GM19467 (cell line): Measurements from ENCODE around the gene TJP1.
A peak's percentile ranks its signal among the peaks of the same experiment; 100 is the strongest.
"Not testable (repeated sequence)": the region's sequence is repeated elsewhere in the genome, so short reads cannot be mapped to it uniquely, and the experiment has no call there.

Experiments used
- ATAC-seq: cut with Tn5 transposase; IDR thresholded peaks from one replicate; pipeline ENCODE4 v1.9.1; 2021; ENCODE audit warnings: mild to moderate bottlenecking, moderate library complexity; ENCODE audit not compliant: unreplicated experiment

Gene TJP1

GRCh38 chr15:29756358-29757267, 65.7 kb downstream of the TJP1 start:
- ATAC-seq: no peak

- ATAC-seq: not testable (repeated sequence)
These were observed 68.3 kb downstream of the TJP1 start for GRCh38 chr15:29754009-29754408.

- ATAC-seq: no peak
These were observed 68.8 kb downstream of the TJP1 start for GRCh38 chr15:29753506-29753905.

GRCh38 chr15:29750754-29751153, 71.5 kb downstream of the TJP1 start:
- ATAC-seq: no peak

GRCh38 chr15:29749365-29750086, 72.7 kb downstream of the TJP1 start:
- no peak for ATAC-seq

- ATAC-seq: no peak
These were observed 74.3 kb downstream of the TJP1 start for GRCh38 chr15:29747837-29748417.

- ATAC-seq: no peak
These were observed 78.8 kb downstream of the TJP1 start for GRCh38 chr15:29743475-29743874.

GRCh38 chr15:29740692-29741311, 81.5 kb downstream of the TJP1 start:
- ATAC-seq: no peak

- no peak for ATAC-seq
These were observed 85.6 kb downstream of the TJP1 start for GRCh38 chr15:29736744-29737020.

GRCh38 chr15:29736012-29736743, 86.1 kb downstream of the TJP1 start:
- peak; percentile 59 for ATAC-seq

GRCh38 chr15:29734917-29735572, 87.2 kb downstream of the TJP1 start:
- no peak for ATAC-seq

GRCh38 chr15:29731865-29732264, 90.4 kb downstream of the TJP1 start:
- ATAC-seq: no peak

- not testable (repeated sequence) for ATAC-seq
These were observed 91.8 kb downstream of the TJP1 start for GRCh38 chr15:29730471-29730870.

- no peak for ATAC-seq
These were observed 93.8 kb downstream of the TJP1 start for GRCh38 chr15:29728418-29728817.

- ATAC-seq: no peak
These were observed 94.4 kb downstream of the TJP1 start for GRCh38 chr15:29727871-29728270.

- ATAC-seq: no peak
These were observed 95.7 kb downstream of the TJP1 start for GRCh38 chr15:29726553-29726952.

GRCh38 chr15:29724026-29724425, 98.2 kb downstream of the TJP1 start:
- no peak for ATAC-seq

- no peak for ATAC-seq
These were observed 108.5 kb downstream of the TJP1 start for GRCh38 chr15:29713784-29714183.

- ATAC-seq: no peak
These were observed 110.0 kb downstream of the TJP1 start for GRCh38 chr15:29712149-29712885.

GRCh38 chr15:29711531-29711930, 110.7 kb downstream of the TJP1 start:
- ATAC-seq: no peak
